ENCODE measurements around the gene DOC2B. TPM values are rescaled to one million over a fixed set of nuclear protein-coding genes. Genes with fewer than 3 reads are reported as not detected.
A peak's percentile ranks its signal among the peaks of the same experiment; 100 is the strongest.

DOC2B gene
- total RNA-seq, 1 experiment from 2014 or later: not detected

- H3K4me1 ChIP-seq: no peaks in the 10 kb centered on the region
- no peak for TF ChIP-seq CTCF (IDR thresholded peaks at IDR 0.05; ENCODE audit: insufficient read depth in 1 of 2, low read depth in 1 of 2, low read length in 1 of 2, severe bottlenecking in 1 of 2, unreplicated experiment in 1 of 2)
- H3K27ac Mint-ChIP-seq (ENCODE audit: unreplicated experiment): no peak overlapping the region
- H3K4me1 Mint-ChIP-seq (ENCODE audit: low read depth, unreplicated experiment): no peaks in the 10 kb centered on the region
- ChIA-PET CTCF (no interaction called here), POLR2A (no interaction called here)
- no peak overlapping the region for H3K4me3 Mint-ChIP-seq (ENCODE audit: unreplicated experiment)
- H3K27me3 ChIP-seq (replicated peaks; ENCODE audit: control insufficient read depth, insufficient read depth, low read length): no peaks in the 10 kb centered on the region
- H3K36me3 ChIP-seq (ENCODE audit: control insufficient read depth, insufficient read depth, low read length): no peaks in the 10 kb centered on the region
- H3K9me3 Mint-ChIP-seq (ENCODE audit: unreplicated experiment): no peaks in the 10 kb centered on the region
- peak; percentile 7 to 39 for DNase-seq
- H3K4me3 ChIP-seq (ENCODE audit: low read depth, low read length): no peak overlapping the region
- H3K27me3 Mint-ChIP-seq (ENCODE audit: insufficient read depth, unreplicated experiment): peaks cover 6% of the 10 kb centered on the region
- no TSS peak for BruUV-seq (replicated peaks)
- no peaks in the 10 kb centered on the region for H3K36me3 Mint-ChIP-seq (ENCODE audit: insufficient read depth, unreplicated experiment)
- intact Hi-C loops (cut with micrococcal nuclease; ENCODE audit: unreplicated experiment): no loop called here
- no peaks in the 10 kb centered on the region for H3K9me3 ChIP-seq
Measured at GRCh38 chr17:149897-150584, 31.4 kb downstream of the DOC2B start.

GRCh38 chr17:149231-149630 is 32.2 kb downstream of the DOC2B start:
- intact Hi-C loops (cut with micrococcal nuclease; ENCODE audit: unreplicated experiment): no loop called here
- H3K4me1 ChIP-seq: no peaks in the 10 kb centered on the region
- no peaks in the 10 kb centered on the region for H3K9me3 Mint-ChIP-seq (ENCODE audit: unreplicated experiment)
- POLR2A ChIA-PET: no interaction called here
- no peak overlapping the region for H3K4me3 Mint-ChIP-seq (ENCODE audit: unreplicated experiment)
- no peak overlapping the region for H3K27ac Mint-ChIP-seq (ENCODE audit: unreplicated experiment)
- peaks cover 6% of the 10 kb centered on the region for H3K27me3 Mint-ChIP-seq (ENCODE audit: insufficient read depth, unreplicated experiment)
- no peak for TF ChIP-seq CTCF (IDR thresholded peaks at IDR 0.05; ENCODE audit: insufficient read depth in 1 of 2, low read depth in 1 of 2, low read length in 1 of 2, severe bottlenecking in 1 of 2, unreplicated experiment in 1 of 2)
- DNase-seq: peak in 1 of 2 experiments; percentile 0
- no peaks in the 10 kb centered on the region for H3K4me1 Mint-ChIP-seq (ENCODE audit: low read depth, unreplicated experiment)
- CTCF ChIA-PET: interaction anchor here (0.6 kb wide), 1 partner anchor 143 kb away, joined by 3 read pairs; no protein-coding TSS in a partner anchor
- no TSS peak for BruUV-seq (replicated peaks)
- no peaks in the 10 kb centered on the region for H3K36me3 ChIP-seq (ENCODE audit: control insufficient read depth, insufficient read depth, low read length)
- H3K36me3 Mint-ChIP-seq (ENCODE audit: insufficient read depth, unreplicated experiment): no peaks in the 10 kb centered on the region
- no peaks in the 10 kb centered on the region for H3K27me3 ChIP-seq (replicated peaks; ENCODE audit: control insufficient read depth, insufficient read depth, low read length)
- no peaks in the 10 kb centered on the region for H3K9me3 ChIP-seq
- H3K4me3 ChIP-seq (ENCODE audit: low read depth, low read length): no peak overlapping the region

GRCh38 chr17:148757-149156 is 32.7 kb downstream of the DOC2B start:
- CTCF ChIA-PET: interaction anchor here (0.6 kb wide), 1 partner anchor 143 kb away, joined by 3 read pairs; no protein-coding TSS in a partner anchor
- Mint-ChIP-seq H3K9me3 (ENCODE audit: unreplicated experiment) (no peaks in the 10 kb centered on the region), H3K4me1 (ENCODE audit: low read depth, unreplicated experiment) (no peaks in the 10 kb centered on the region), H3K4me3 (ENCODE audit: unreplicated experiment) (no peak overlapping the region), H3K27ac (ENCODE audit: unreplicated experiment) (no peak overlapping the region), H3K27me3 (ENCODE audit: insufficient read depth, unreplicated experiment) (peaks cover 6% of the 10 kb centered on the region), H3K36me3 (ENCODE audit: insufficient read depth, unreplicated experiment) (no peaks in the 10 kb centered on the region)
- POLR2A ChIA-PET: no interaction called here
- intact Hi-C loops (cut with micrococcal nuclease; ENCODE audit: unreplicated experiment): no loop called here
- no TSS peak for BruUV-seq (replicated peaks)
- Histone ChIP-seq H3K36me3 (ENCODE audit: control insufficient read depth, insufficient read depth, low read length) (no peaks in the 10 kb centered on the region), H3K9me3 (no peaks in the 10 kb centered on the region), H3K4me1 (0 out of 2 replicates have a peak, but pooled peaks cover under 1% of the 10 kb centered on the region), H3K4me3 (ENCODE audit: low read depth, low read length) (no peak overlapping the region), H3K27me3 (replicated peaks; ENCODE audit: control insufficient read depth, insufficient read depth, low read length) (no peaks in the 10 kb centered on the region)
- TF ChIP-seq CTCF (IDR thresholded peaks at IDR 0.05; ENCODE audit: insufficient read depth in 1 of 2, low read depth in 1 of 2, low read length in 1 of 2, severe bottlenecking in 1 of 2, unreplicated experiment in 1 of 2): no peak
- DNase-seq: peak in 1 of 2 experiments; percentile 0

Data from Caco-2 (cell line).